ENCODE results near the gene KCNJ2. TPM values are rescaled to one million over a fixed set of nuclear protein-coding genes. Genes with fewer than 3 reads are reported as not detected.

The KCNJ2 gene
- total RNA-seq, 1 experiment from 2014 or later: 1.6 TPM

GRCh38 chr17:70137451-70138230, 31.7 kb upstream of the KCNJ2 start (continued):
- TF ChIP-seq SMAD3 (CRISPR knock-in tag; IDR thresholded peaks at IDR 0.05; ENCODE audit: borderline replicate concordance): no peak
- TF ChIP-seq OVOL2 (CRISPR knock-in tag; IDR thresholded peaks at IDR 0.05; ENCODE audit: borderline replicate concordance): no peak
- TF ChIP-seq ERG (CRISPR knock-in tag; IDR thresholded peaks at IDR 0.05): no peak
- no peak for TF ChIP-seq E2F4 (CRISPR knock-in tag; IDR thresholded peaks at IDR 0.05; ENCODE audit: borderline replicate concordance, low read depth)
- TF ChIP-seq ATF3 (CRISPR knock-in tag; conservative IDR thresholded peaks at IDR 0.05): no peak
- no peak for TF ChIP-seq SOX15 (CRISPR knock-in tag; IDR thresholded peaks at IDR 0.05)
- no peak for TF ChIP-seq ESRRA (CRISPR knock-in tag; IDR thresholded peaks at IDR 0.05; ENCODE audit: borderline replicate concordance)
- TF ChIP-seq TEAD1 (CRISPR knock-in tag; IDR thresholded peaks at IDR 0.05): no peak
- TF ChIP-seq IRF2 (CRISPR knock-in tag; IDR thresholded peaks at IDR 0.05; ENCODE audit: borderline replicate concordance, low read depth): no peak
- TF ChIP-seq USF2 (CRISPR knock-in tag; IDR thresholded peaks at IDR 0.05): no peak

- ChIA-PET POLR2A (no interaction called here), CTCF (no interaction called here)
- TF ChIP-seq E2F1 (CRISPR knock-in tag; IDR thresholded peaks at IDR 0.05) (no peak), ZNF423 (CRISPR knock-in tag; IDR thresholded peaks at IDR 0.05) (no peak), ATF2 (CRISPR knock-in tag; IDR thresholded peaks at IDR 0.05; ENCODE audit: borderline replicate concordance, low read depth) (no peak), SP1 (CRISPR knock-in tag; conservative IDR thresholded peaks at IDR 0.05) (no peak), NR2C2 (CRISPR knock-in tag; IDR thresholded peaks at IDR 0.05) (no peak), STAT6 (CRISPR knock-in tag; conservative IDR thresholded peaks at IDR 0.05; ENCODE audit: low read depth) (no peak)
- peaks cover 14% of the 10 kb centered on the region for H3K4me1 Mint-ChIP-seq
- ATAC-seq (no peak), DNase-seq (ENCODE audit: low spot score) (no peak)
- H3K4me3 Mint-ChIP-seq: no peak overlapping the region
- H3K36me3 Mint-ChIP-seq: no peaks in the 10 kb centered on the region
- H3K27me3 Mint-ChIP-seq (ENCODE audit: low read depth): no peaks in the 10 kb centered on the region
- H3K27ac Mint-ChIP-seq: no peak overlapping the region
- H3K9me3 Mint-ChIP-seq: no peaks in the 10 kb centered on the region
Observed at GRCh38 chr17:70138291-70138865, 31.0 kb upstream of the KCNJ2 start.

All from WTC11 (cell line).